ENCODE measurements around the gene MYO1C.
"Not testable (repeated sequence)": the region's sequence is repeated elsewhere in the genome, so short reads cannot be mapped to it uniquely, and the experiment has no call there.

MYO1C gene

DNA sequence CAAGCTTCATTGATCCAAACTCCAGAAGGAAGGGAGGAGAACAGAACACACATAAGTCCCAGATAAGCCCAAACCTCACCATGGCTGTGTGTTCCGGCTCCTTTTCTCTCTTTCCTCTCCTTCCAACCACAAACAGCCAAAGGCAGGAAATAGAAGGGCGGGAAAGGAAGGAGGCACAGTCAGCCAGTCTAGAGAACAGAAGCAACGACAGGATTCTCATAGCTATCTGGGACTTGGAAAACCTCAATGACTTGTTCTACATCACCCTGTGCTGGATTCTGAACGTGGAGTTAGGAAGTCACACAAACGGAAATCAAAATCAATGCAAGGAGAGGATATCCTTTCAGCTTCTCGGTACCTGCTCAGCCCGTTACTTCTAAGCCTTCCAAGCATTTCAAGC, 45.4 kb downstream of the MYO1C start:
- DNase-seq, result peak; percentile 41
- H3K14ac ChIP-seq (ENCODE audit: low read length in 2 of 2), result no peak overlapping the region
- no peak overlapping the region for H3K4me3 ChIP-seq (ENCODE audit: insufficient read depth in 1 of 2, low read depth in 1 of 2, low read length in 2 of 2)
- H3K36me3 ChIP-seq (ENCODE audit: control insufficient read depth in 1 of 2, insufficient read depth in 2 of 2, low read depth in 1 of 2, low read length in 2 of 2), result peaks cover 16 to 32% of the 10 kb centered on the region in 2 experiments
- no peak overlapping the region for H2BK12ac ChIP-seq (ENCODE audit: low read length in 2 of 2)
- no peak overlapping the region for H3K18ac ChIP-seq (ENCODE audit: low read depth in 1 of 2, low read length in 2 of 2)
- H2AFZ ChIP-seq (ENCODE audit: low read depth, low read length), result no peak overlapping the region
- H3K27ac ChIP-seq (ENCODE audit: low read length, poor library complexity, severe bottlenecking), result no peak overlapping the region
- H3K79me1 ChIP-seq (replicated peaks; ENCODE audit: low read length, poor library complexity, severe bottlenecking), result no peaks in the 10 kb centered on the region
- H2BK120ac ChIP-seq (ENCODE audit: low read depth, low read length), result no peak overlapping the region
- no peak overlapping the region for H2BK15ac ChIP-seq (ENCODE audit: low read depth, poor library complexity, severe bottlenecking)
- no peak overlapping the region for H3K23ac ChIP-seq (ENCODE audit: low read length in 2 of 2)
- H3K9ac ChIP-seq (ENCODE audit: low read length), result no peak overlapping the region
- no peaks in the 10 kb centered on the region for H3K9me3 ChIP-seq (ENCODE audit: control insufficient read depth, low read length)
- no peak overlapping the region for H3K4ac ChIP-seq (ENCODE audit: low read depth in 1 of 2, low read length in 2 of 2)
- H4K8ac ChIP-seq (ENCODE audit: low read length), result no peak overlapping the region
- H4K91ac ChIP-seq (ENCODE audit: low read length), result no peak overlapping the region
- 88% methylated on average over 7 of the region's 7 CpGs for whole genome bisulfite sequencing
- H3K27me3 ChIP-seq (ENCODE audit: control insufficient read depth in 1 of 2, insufficient read depth in 1 of 2, low read length in 2 of 2), result no peaks in the 10 kb centered on the region
- H3K4me1 ChIP-seq (ENCODE audit: control insufficient read depth, insufficient read depth, low read depth, low read length), result peaks cover 2% of the 10 kb centered on the region
- no peak overlapping the region for H2AK5ac ChIP-seq (ENCODE audit: low read length, severe bottlenecking)
- H3K4me2 ChIP-seq (ENCODE audit: low read length, poor library complexity, severe bottlenecking), result no peak overlapping the region
- H2BK5ac ChIP-seq (ENCODE audit: low read depth, low read length, poor library complexity, severe bottlenecking), result no peak overlapping the region

DNA sequence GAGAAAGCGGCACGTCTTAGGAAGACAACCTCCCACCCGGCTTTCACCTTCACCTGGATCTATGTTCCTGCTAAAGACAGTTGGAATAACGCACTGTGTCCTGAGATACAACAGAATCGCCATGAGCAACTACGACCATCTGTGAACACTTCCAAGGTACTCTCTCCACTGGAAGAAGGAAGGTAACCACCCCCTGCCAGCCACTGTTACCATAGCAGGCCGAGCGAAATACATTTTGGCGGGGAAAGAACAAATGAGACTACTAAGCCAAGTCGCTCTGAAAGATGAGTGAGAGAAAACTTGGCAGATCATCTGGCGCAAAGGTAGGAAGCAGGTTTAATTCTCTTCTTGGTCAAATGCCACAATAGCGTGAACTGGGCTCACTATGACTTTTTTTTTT, 46.3 kb downstream of the MYO1C start:
- 99% methylated on average over 12 of the region's 12 CpGs for WGBS
- Histone ChIP-seq H3K79me1 (replicated peaks; ENCODE audit: low read length, poor library complexity, severe bottlenecking) (no peaks in the 10 kb centered on the region), H3K4me3 (ENCODE audit: insufficient read depth in 1 of 2, low read depth in 1 of 2, low read length in 2 of 2) (no peak overlapping the region), H3K9ac (ENCODE audit: low read length) (no peak overlapping the region), H3K4me1 (ENCODE audit: control insufficient read depth, insufficient read depth, low read depth, low read length) (no peaks in the 10 kb centered on the region), H2BK120ac (ENCODE audit: low read depth, low read length) (no peak overlapping the region), H2BK12ac (ENCODE audit: low read length in 2 of 2) (no peak overlapping the region), H3K18ac (ENCODE audit: low read depth in 1 of 2, low read length in 2 of 2) (no peak overlapping the region), H4K91ac (ENCODE audit: low read length) (no peak overlapping the region), H3K36me3 (ENCODE audit: control insufficient read depth in 1 of 2, insufficient read depth in 2 of 2, low read depth in 1 of 2, low read length in 2 of 2) (peaks cover 13 to 30% of the 10 kb centered on the region in 2 experiments), H3K23ac (ENCODE audit: low read length in 2 of 2) (no peak overlapping the region), H4K8ac (ENCODE audit: low read length) (peak overlapping the region; percentile 53), H2AFZ (ENCODE audit: low read depth, low read length) (no peak overlapping the region), H3K27ac (ENCODE audit: low read length, poor library complexity, severe bottlenecking) (no peak overlapping the region), H3K4ac (ENCODE audit: low read depth in 1 of 2, low read length in 2 of 2) (no peak overlapping the region), H3K27me3 (ENCODE audit: control insufficient read depth in 1 of 2, insufficient read depth in 1 of 2, low read length in 2 of 2) (no peaks in the 10 kb centered on the region), H3K14ac (ENCODE audit: low read length in 2 of 2) (no peak overlapping the region), H2BK5ac (ENCODE audit: low read depth, low read length, poor library complexity, severe bottlenecking) (no peak overlapping the region), H3K9me3 (ENCODE audit: control insufficient read depth, low read length) (no peaks in the 10 kb centered on the region), H2BK15ac (ENCODE audit: low read depth, poor library complexity, severe bottlenecking) (no peak overlapping the region), H3K4me2 (ENCODE audit: low read length, poor library complexity, severe bottlenecking) (no peak overlapping the region), H2AK5ac (ENCODE audit: low read length, severe bottlenecking) (no peak overlapping the region)
- DNase-seq, result no peak

DNA sequence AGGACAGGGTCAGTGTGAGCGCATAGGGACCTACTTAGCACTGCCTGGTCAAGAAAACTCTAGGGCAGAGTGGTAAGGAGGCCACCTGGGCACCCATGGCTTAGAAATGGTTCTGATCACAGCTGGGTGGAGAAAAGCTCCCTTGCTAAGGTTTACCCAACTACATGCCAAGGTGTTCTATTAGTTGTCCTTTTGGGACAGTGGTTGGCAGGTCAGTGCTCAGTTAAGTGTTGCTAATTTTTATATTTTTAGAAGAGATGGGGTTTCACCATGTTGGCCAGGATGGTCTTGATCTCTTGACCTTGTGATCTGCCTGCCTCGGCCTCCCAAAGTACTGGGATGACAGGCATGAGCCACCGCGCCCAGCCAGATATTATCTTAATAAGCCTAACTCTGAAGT, 46.8 kb downstream of the MYO1C start:
- H3K4me3 ChIP-seq (ENCODE audit: insufficient read depth in 1 of 2, low read depth in 1 of 2, low read length in 2 of 2); H3K4me1 ChIP-seq (ENCODE audit: control insufficient read depth, insufficient read depth, low read depth, low read length); H3K4me2 ChIP-seq (ENCODE audit: low read length, poor library complexity, severe bottlenecking); H2AFZ ChIP-seq (ENCODE audit: low read depth, low read length); H3K9ac ChIP-seq (ENCODE audit: low read length); H2BK12ac ChIP-seq (ENCODE audit: low read length in 2 of 2); H4K91ac ChIP-seq (ENCODE audit: low read length); H4K8ac ChIP-seq (ENCODE audit: low read length); H2BK15ac ChIP-seq (ENCODE audit: low read depth, poor library complexity, severe bottlenecking); H2BK120ac ChIP-seq (ENCODE audit: low read depth, low read length); H3K79me1 ChIP-seq (replicated peaks; ENCODE audit: low read length, poor library complexity, severe bottlenecking); H3K27ac ChIP-seq (ENCODE audit: low read length, poor library complexity, severe bottlenecking); H2BK5ac ChIP-seq (ENCODE audit: low read depth, low read length, poor library complexity, severe bottlenecking); H3K23ac ChIP-seq (ENCODE audit: low read length in 2 of 2); H3K27me3 ChIP-seq (ENCODE audit: control insufficient read depth in 1 of 2, insufficient read depth in 1 of 2, low read length in 2 of 2); H3K18ac ChIP-seq (ENCODE audit: low read depth in 1 of 2, low read length in 2 of 2); H3K9me3 ChIP-seq (ENCODE audit: control insufficient read depth, low read length); H2AK5ac ChIP-seq (ENCODE audit: low read length, severe bottlenecking); H3K4ac ChIP-seq (ENCODE audit: low read depth in 1 of 2, low read length in 2 of 2); DNase-seq; H3K14ac ChIP-seq (ENCODE audit: low read length in 2 of 2): not testable (repeated sequence)
- WGBS, result 100% methylated on average over 4 of the region's 4 CpGs
- H3K36me3 ChIP-seq (ENCODE audit: control insufficient read depth in 1 of 2, insufficient read depth in 2 of 2, low read depth in 1 of 2, low read length in 2 of 2), result peaks cover 16 to 34% of the 10 kb centered on the region in 2 experiments

DNA sequence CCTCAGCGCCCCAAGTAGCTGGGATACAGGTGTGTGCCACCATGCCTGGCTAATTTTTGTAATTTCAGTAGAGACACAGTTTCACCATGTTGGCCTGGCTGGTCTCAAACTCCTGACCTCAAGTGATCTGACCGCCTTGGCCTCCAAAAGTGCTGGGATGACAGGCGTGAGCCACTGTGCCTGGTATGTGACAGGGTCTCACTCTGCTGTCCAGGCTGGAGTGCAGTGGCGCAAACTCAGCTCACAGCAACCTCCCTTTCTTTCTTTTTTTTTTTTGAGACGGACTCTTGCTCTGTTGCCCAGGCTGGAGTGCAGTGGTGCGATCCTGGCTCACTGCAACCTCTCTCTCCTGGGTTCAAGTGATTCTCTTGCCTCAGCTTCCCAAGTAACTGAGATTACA, 49.8 kb downstream of the MYO1C start:
- not testable (repeated sequence) for H3K27me3 ChIP-seq (ENCODE audit: control insufficient read depth in 1 of 2, insufficient read depth in 1 of 2, low read length in 2 of 2); H2BK120ac ChIP-seq (ENCODE audit: low read depth, low read length); H3K18ac ChIP-seq (ENCODE audit: low read depth in 1 of 2, low read length in 2 of 2); H3K4me1 ChIP-seq (ENCODE audit: control insufficient read depth, insufficient read depth, low read depth, low read length); H3K23ac ChIP-seq (ENCODE audit: low read length in 2 of 2); H3K4ac ChIP-seq (ENCODE audit: low read depth in 1 of 2, low read length in 2 of 2); H3K14ac ChIP-seq (ENCODE audit: low read length in 2 of 2); H4K91ac ChIP-seq (ENCODE audit: low read length); H3K79me1 ChIP-seq (replicated peaks; ENCODE audit: low read length, poor library complexity, severe bottlenecking); H3K9ac ChIP-seq (ENCODE audit: low read length); H2BK15ac ChIP-seq (ENCODE audit: low read depth, poor library complexity, severe bottlenecking); H4K8ac ChIP-seq (ENCODE audit: low read length); H2BK5ac ChIP-seq (ENCODE audit: low read depth, low read length, poor library complexity, severe bottlenecking); H3K4me3 ChIP-seq (ENCODE audit: insufficient read depth in 1 of 2, low read depth in 1 of 2, low read length in 2 of 2); H3K4me2 ChIP-seq (ENCODE audit: low read length, poor library complexity, severe bottlenecking); H2AFZ ChIP-seq (ENCODE audit: low read depth, low read length); H2AK5ac ChIP-seq (ENCODE audit: low read length, severe bottlenecking); H3K27ac ChIP-seq (ENCODE audit: low read length, poor library complexity, severe bottlenecking); DNase-seq; H3K9me3 ChIP-seq (ENCODE audit: control insufficient read depth, low read length); H2BK12ac ChIP-seq (ENCODE audit: low read length in 2 of 2)
- peaks cover 8 to 27% of the 10 kb centered on the region in 2 experiments for H3K36me3 ChIP-seq (ENCODE audit: control insufficient read depth in 1 of 2, insufficient read depth in 2 of 2, low read depth in 1 of 2, low read length in 2 of 2)
- 95% methylated on average over 6 of the region's 6 CpGs for WGBS

Data from mesenchymal stem cell (in vitro differentiated cells and primary cell).